AG04450 (cell line): ENCODE measurements around the gene MTMR8. TPM values are rescaled to one million over a fixed set of nuclear protein-coding genes. Genes with fewer than 3 reads are reported as not detected.

Experiments used
- CTCF ChIA-PET: fragments of 300-600, 350-600 bp; formaldehyde crosslinking; extraction: SDS; loops from one replicate; lab custom pipeline; 2022; ENCODE audit warnings: antibody characterized with exemption, inconsistent platforms; lab: Charles Lee
- POLR2A ChIA-PET: fragments of 350-600 bp; formaldehyde crosslinking; extraction: SDS; loops from one replicate; lab custom pipeline; 2021; ENCODE audit warnings: antibody characterized with exemption, inconsistent platforms; lab: Yijun Ruan, JAX
- DNase-seq: peaks from one replicate; pipeline ENCODE4 v3.0.0-alpha.2; 2011; ENCODE audit warnings: low read depth, low spot score
- H3K27ac ChIP-seq: one replicate; pipeline ENCODE4 v1.5.1; 2012; ENCODE audit warnings: low read depth, low read length, control low read depth
- H3K27me3 ChIP-seq: one replicate; pipeline ENCODE4 v1.6.0; 2012; ENCODE audit warnings: low read length; ENCODE audit not compliant: control insufficient read depth, insufficient read depth
- H3K4me3 ChIP-seq: 2 replicates; pipeline ENCODE4 v1.5.1; 2011; ENCODE audit warnings: mild to moderate bottlenecking, low read depth, low read length, control low read depth
- H3K9me3 ChIP-seq: 2 replicates; pipeline ENCODE4 v1.5.1; 2012; ENCODE audit warnings: low read length; ENCODE audit not compliant: control insufficient read depth, insufficient read depth
- CTCF ChIP-seq: IDR thresholded peaks from 2 replicates; pipeline ENCODE4 v1.5.1; 2011; ENCODE audit warnings: low read depth, low read length, control low read depth, inconsistent platforms
- polyA plus RNA-seq: library from polyadenylated mRNA; depleted of rRNA; stranded (reverse); fragments of >200 nt; gene quantifications from 2 replicates; pipeline ENCODE4 v1.2.3, GENCODE V29; 2011

MTMR8 gene
- polyA plus RNA-seq, 1 experiment: not detected

- no peak for TF ChIP-seq CTCF
- no peak overlapping the region for H3K27ac ChIP-seq
- H3K9me3 ChIP-seq: no peaks in the 10 kb centered on the region
- DNase-seq: no peak
- ChIA-PET CTCF (no interaction called here), POLR2A (no interaction called here)
- H3K27me3 ChIP-seq: no peaks in the 10 kb centered on the region
- H3K4me3 ChIP-seq: no peak overlapping the region
These were observed 60.8 kb downstream of the MTMR8 start for GRCh38 chrX:64334467-64334866.

GRCh38 chrX:64330284-64330683 is 65.0 kb downstream of the MTMR8 start:
- no peaks in the 10 kb centered on the region for H3K27me3 ChIP-seq
- H3K9me3 ChIP-seq: no peaks in the 10 kb centered on the region
- H3K4me3 ChIP-seq: no peak overlapping the region
- CTCF ChIA-PET: no interaction called here
- POLR2A ChIA-PET: no interaction called here
- no peak for TF ChIP-seq CTCF
- H3K27ac ChIP-seq: no peak overlapping the region
- DNase-seq: no peak

- H3K9me3 ChIP-seq: no peaks in the 10 kb centered on the region
- H3K27me3 ChIP-seq: no peaks in the 10 kb centered on the region
- no peak overlapping the region for H3K27ac ChIP-seq
- no peak for TF ChIP-seq CTCF
- CTCF ChIA-PET: no interaction called here
- POLR2A ChIA-PET: no interaction called here
- H3K4me3 ChIP-seq: no peak overlapping the region
- no peak for DNase-seq
These were observed 73.7 kb downstream of the MTMR8 start for GRCh38 chrX:64321507-64321906.

- no peak for DNase-seq
- Histone ChIP-seq H3K27me3 (no peaks in the 10 kb centered on the region), H3K27ac (no peak overlapping the region), H3K9me3 (peaks cover 5% of the 10 kb centered on the region; the same call in 1 of the 2 replicates), H3K4me3 (no peak overlapping the region)
- POLR2A ChIA-PET: no interaction called here
- no peak for TF ChIP-seq CTCF
- CTCF ChIA-PET: no interaction called here
These were observed 81.6 kb downstream of the MTMR8 start for GRCh38 chrX:64313624-64314023.

- Histone ChIP-seq H3K27me3 (no peaks in the 10 kb centered on the region), H3K4me3 (no peak overlapping the region), H3K27ac (no peak overlapping the region), H3K9me3 (peaks cover 5% of the 10 kb centered on the region; the same call in 1 of the 2 replicates)
- no peak for TF ChIP-seq CTCF
- POLR2A ChIA-PET: no interaction called here
- CTCF ChIA-PET: no interaction called here
- no peak for DNase-seq
These were observed 88.5 kb downstream of the MTMR8 start for GRCh38 chrX:64306712-64307111.
